ENCODE data around the gene FAM222B.

DNA sequence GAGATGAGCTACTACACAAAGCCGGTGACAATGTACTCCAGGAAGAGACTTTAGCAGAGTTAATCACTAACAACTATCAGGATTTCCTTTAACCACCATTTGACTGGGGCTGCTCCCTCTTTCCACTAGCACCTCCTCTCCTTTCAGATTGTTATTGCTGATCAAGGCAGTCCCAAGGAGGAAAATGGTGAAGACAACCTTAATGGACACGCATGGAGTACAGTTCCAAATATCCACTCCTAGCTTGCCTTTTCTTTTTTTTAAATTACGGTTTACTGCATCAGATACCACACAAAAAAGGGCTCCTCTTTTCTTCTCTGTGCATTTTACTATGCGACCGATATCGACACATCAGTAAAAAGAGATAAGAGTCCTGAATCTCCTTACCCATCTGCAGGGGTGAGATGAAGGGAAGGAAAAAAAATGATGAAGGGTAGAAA, 30.9 kb downstream of the FAM222B start:
- TF ChIP-seq CTCF (conservative IDR thresholded peaks at IDR 0.05 in 1 of 2, IDR thresholded peaks at IDR 0.05 in 1 of 2; ENCODE audit: extremely low read depth in 1 of 2, insufficient read depth in 1 of 2, low read depth in 1 of 2, low read length in 2 of 2) (peak in 1 of 2 donors; percentile 27), EZH2 (IDR thresholded peaks at IDR 0.05; ENCODE audit: borderline replicate concordance, low read length) (no peak)

All from mammary epithelial cell (primary cell).